Measurements from ENCODE around the gene HK1. TPM values are rescaled to one million over a fixed set of nuclear protein-coding genes. Genes with fewer than 3 reads are reported as not detected.

The HK1 gene
- total and polyA plus RNA-seq, 2 of the 13 experiments (the other 11 are each of a cell fraction or from before 2014, with no cell fraction given), result 0.29 to 1.5 TPM

GRCh38 chr10:69343905-69344304 is 65.6 kb downstream of the HK1 start:
- no peaks in the 10 kb centered on the region for H3K36me3 ChIP-seq (replicated peaks in 1 of 2; ENCODE audit: control insufficient read depth in 1 of 2, insufficient read depth in 2 of 2, low read length in 2 of 2)
- no peaks in the 10 kb centered on the region for H3K4me1 ChIP-seq (ENCODE audit: insufficient read depth, low read length)
- TF ChIP-seq NFKB2 (CRISPR knock-in tag; IDR thresholded peaks at IDR 0.05; ENCODE audit: borderline replicate concordance) (no peak), HIC2 (CRISPR knock-in tag; IDR thresholded peaks at IDR 0.05; ENCODE audit: low read depth) (no peak), SPEN (CRISPR knock-in tag; IDR thresholded peaks at IDR 0.05; ENCODE audit: low read depth) (no peak), ZNF720 (CRISPR knock-in tag; IDR thresholded peaks at IDR 0.05) (no peak), MBNL3 (CRISPR knock-in tag; conservative IDR thresholded peaks at IDR 0.05) (no peak), PCBP1 (IDR thresholded peaks at IDR 0.05; ENCODE audit: borderline replicate concordance, low read depth, low read length) (no peak), HBP1 (CRISPR knock-in tag; IDR thresholded peaks at IDR 0.05; ENCODE audit: low read depth) (no peak), TRIM22 (IDR thresholded peaks at IDR 0.05) (no peak)
- peaks cover 0 to 5% of the 10 kb centered on the region in 2 experiments; a peak in 2 of 5 replicates for H3K27me3 ChIP-seq (ENCODE audit: control insufficient read depth in 1 of 2, insufficient read depth in 2 of 2, low read length in 2 of 2)
- no peak overlapping the region for H3K4me2 ChIP-seq (ENCODE audit: low read depth, low read length)
- H4K20me1 ChIP-seq (ENCODE audit: insufficient read depth, low read length), result no peaks in the 10 kb centered on the region
- CTCF ChIA-PET (ENCODE audit: low intra/inter-chr PET ratio, low total read pairs), result no interaction called here
- POLR2A ChIA-PET, result no interaction called here
- no peaks in the 10 kb centered on the region for H3K9me3 ChIP-seq (ENCODE audit: low read length)
- ATAC-seq (no peak), FAIRE-seq (no peak), DNase-seq (ENCODE audit: low spot score) (no peak)
- in situ Hi-C loops (cut with HindIII; ENCODE audit: extremely low pct_ligation_motif_present, low pct_unique_long_range_greater_than_20kb) (no loop called here), intact Hi-C loops (cut with micrococcal nuclease; ENCODE audit: unreplicated experiment) (no loop called here)
- 74% methylated on average over 4 of the region's 4 CpGs for WGBS (ENCODE audit: low lambda C conversion rate)
- H3K79me2 ChIP-seq (ENCODE audit: insufficient read depth, low read length), result no peaks in the 10 kb centered on the region
- no TSS peak for BruUV-seq (replicated peaks)
- H3K27ac ChIP-seq (ENCODE audit: extremely low read length, insufficient read depth, low read length), result no peak overlapping the region
- H3K9ac ChIP-seq (ENCODE audit: insufficient read depth, low read depth, low read length), result no peak overlapping the region
- no peak overlapping the region for H2AFZ ChIP-seq (ENCODE audit: low read length)
- no peak overlapping the region for H3K4me3 ChIP-seq (replicated peaks in 1 of 3; ENCODE audit: insufficient read depth in 1 of 3, low read depth in 2 of 3, low read length in 3 of 3)

All from HepG2 (cell line).